Heart left ventricle (tissue), 16 donors: Measurements from ENCODE around the gene PLCL1. TPM values are rescaled to one million over a fixed set of nuclear protein-coding genes. Genes with fewer than 3 reads are reported as not detected.
A peak's percentile ranks its signal among the peaks of the same experiment; 100 is the strongest.

Source experiments
- ATAC-seq, 4 donors: fragments of 200-7000 bp; cut with Tn5 transposase; one replicate each; pipeline ENCODE4 v1.9.1; 2020 to 2022; ENCODE audit warnings: moderate library complexity in 4 of 4, mild to moderate bottlenecking in 3 of 4, moderate number of reproducible peaks in 1 of 4
- DNase-seq, 5 donors: peaks; one replicate each; pipeline ENCODE4 v3.0.0-alpha.2; 2020
- H3K27ac ChIP-seq, 12 donors: fragments of 200-600 bp; sonication (generic) in 4 of 12; one replicate each; pipeline versions ENCODE4 v1.5.0 to v1.8.0; 2016 to 2022; ENCODE audit warnings: mild to moderate bottlenecking in 2 of 12
- H3K27me3 ChIP-seq, 9 donors: fragments of 200-600 bp; sonication (generic) in 2 of 9; one replicate each; pipeline versions ENCODE4 v1.5.1 to v1.8.0; 2016 to 2022; ENCODE audit warnings: mild to moderate bottlenecking in 3 of 9
- H3K36me3 ChIP-seq, 9 donors: fragments of 200-600 bp; sonication (generic) in 2 of 9; one replicate each; pipeline versions ENCODE4 v1.5.0 to v1.8.0; 2018 to 2022; ENCODE audit warnings: mild to moderate bottlenecking in 2 of 9
- H3K4me1 ChIP-seq, 12 donors: fragments of 200-600 bp; sonication (generic) in 4 of 12; one replicate each; pipeline versions ENCODE4 v1.5.0 to v1.8.0; 2016 to 2022; ENCODE audit warnings: mild to moderate bottlenecking in 3 of 12
- H3K4me3 ChIP-seq, 12 donors: fragments of 200-600 bp; sonication (generic) in 4 of 12; one replicate each; pipeline versions ENCODE4 v1.5.0 to v1.8.0; 2017 to 2022; ENCODE audit warnings: mild to moderate bottlenecking in 9 of 12, moderate library complexity in 4 of 12
- H3K9me3 ChIP-seq, 12 donors: fragments of 200-600 bp; sonication (generic) in 4 of 12; one replicate each; pipeline versions ENCODE4 v1.5.0 to v1.8.0; 2016 to 2022; ENCODE audit warnings: mild to moderate bottlenecking in 1 of 12
- POLR2A ChIP-seq, 2 donors: fragments of 450-650 bp; IDR thresholded peaks; one replicate each; pipeline ENCODE4 v1.6.1; 2017; ENCODE audit warnings: antibody characterized with exemption in 2 of 2, mild to moderate bottlenecking in 2 of 2, moderate library complexity in 2 of 2
- WGBS, 4 donors: extraction: QIAGEN DNeasy Blood & Tissue Kit in 2 of 4; methylation state at CpG; one replicate each; pipeline versions ENCODE4 v1.1.5 to v1.1.7; 2013 to 2018; 5-methylcytosine and 5-hydroxymethylcytosine counted together
- intact Hi-C, 10 donors: fragments of 100-400 bp; cut with DNase I; formaldehyde crosslinking; loops; one replicate each; pipeline versions ENCODE4 v1.11.1 to v1.14.2; 2022
- polyA plus RNA-seq, 2 donors: library from polyadenylated mRNA; stranded (reverse); fragments of 200-250 nt; gene quantifications; one replicate each; pipeline ENCODE4 v1.2.3, GENCODE V29; 2013
- total RNA-seq, 9 donors: library from RNA; depleted of rRNA in 2 of 9; stranded (reverse); fragments of >200 nt in 2 of 9; fragmentation: NEBNext Ultra II Directional in 3 of 9; extraction: Animal tissue kit (Norgen Biotek cat#: 25700) in 3 of 9; gene quantifications; one replicate each; pipeline versions ENCODE4 v1.1.0 to v1.2.4, GENCODE V29; 2016 to 2023
- TF ChIP-seq, protein P1 (sequence below), 12 donors: fragments of 200-600 bp; sonication (generic) in 4 of 12; IDR thresholded peaks; one replicate each; pipeline versions ENCODE4 v1.5.0 to v1.8.0; 2018 to 2022; ENCODE audit warnings: antibody characterized with exemption in 12 of 12, mild to moderate bottlenecking in 5 of 12
- donor health status: ischemic (EF 13 %, LVEDD 7.1; RV severe dilation, severe dysfunction).
- donor health status: healthy with polysubstance abuse.
- donor health status: DM: no; HTN: yes; CAD: no.
- donor health status: DM: no; HTN: no; CAD: no.
- donor health status: ischemic (EF 25% LVEDD 6.9; RV normal size, moderate dysfunction).
- donor health status: ischemic (EF 25% LVEDD 5.7; RV mildly dilated, moderate dysfunction).
- donor health status: healthy.
- donor health status: DM: yes; HTN: yes; CAD: no.
- donor health status: ischemic (EF 35%, LVEDD 5.7; RV mildly dilated, moderate dysfunction).
- donor health status: nonischemic (EF 11% LVEDD 7.7; RV severe dilation, severe dysfunction).
- donor health status: DM: yes; HTN: yes; CAD: no.
- donor health status: PGD.
- donor health status: ischemic (EF 29% LVEDD 5.4; RV normal size, mild dysfunction).
- donor health status: nonischemic (EF 23%, LVEDD 6.1; RV moderate dilation, normal function).

The PLCL1 gene
- total and polyA plus RNA-seq, 11 donors: 22.0 to 126 (median 90.4) TPM

DNA sequence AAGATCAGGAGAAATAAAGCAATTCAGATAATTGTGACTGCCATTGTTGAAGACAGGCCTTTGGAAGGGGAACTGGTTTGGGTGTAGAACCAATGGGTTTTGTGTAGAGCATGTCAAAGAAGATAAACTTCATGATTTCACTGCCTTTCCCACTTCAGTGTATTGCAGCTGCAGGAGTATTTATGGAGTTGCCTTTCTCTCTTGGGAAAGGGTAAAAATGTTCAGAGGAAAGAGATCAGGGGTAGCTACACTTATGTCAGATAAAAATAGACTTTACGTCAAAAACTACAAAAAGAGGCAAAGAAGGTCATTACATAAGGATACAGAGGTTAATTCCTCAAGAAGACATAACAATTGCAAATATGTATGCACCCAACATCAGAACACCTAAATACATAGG is 249.4 kb downstream of the PLCL1 start:
- intact Hi-C loops: loop anchor here in 7 of 10 donors (2.0 to 10.0 kb wide), 4 partner anchors 249 to 251 kb away; partner anchors contain the start of gene PLCL1 (in 6 of the 7)
- peak in 3 of 4 donors; percentile 19 to 23 (median 21) for ATAC-seq

DNA sequence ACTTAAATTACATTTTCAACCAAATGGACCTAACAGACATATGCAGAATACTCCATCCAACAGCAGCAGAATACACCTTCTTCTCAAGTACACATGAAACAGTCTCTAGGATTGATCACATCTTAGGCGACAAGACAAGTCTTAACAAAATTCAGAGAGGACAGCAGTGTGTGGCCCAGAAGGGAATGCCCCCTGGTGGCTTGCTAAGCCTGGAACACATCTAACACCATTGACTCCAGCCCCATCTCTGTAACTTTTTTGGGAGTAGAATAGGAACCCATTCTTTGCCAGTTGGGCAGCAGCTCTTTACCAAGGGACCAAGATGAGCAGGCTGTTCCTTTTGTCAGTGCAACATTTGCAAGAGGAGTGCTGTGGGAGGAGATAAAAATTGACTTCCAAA is 249.9 kb downstream of the PLCL1 start:
- Histone ChIP-seq H3K27me3 (no peaks in the 10 kb centered on the region), H3K27ac (peak overlapping the region in 8 of 12 donors; percentile 9 to 57 (median 38)), H3K4me3 (no peak overlapping the region), H3K4me1 (peaks cover 0 to 47% (median 17%) of the 10 kb centered on the region in 12 donors), H3K36me3 (no peaks in the 10 kb centered on the region), H3K9me3 (no peaks in the 10 kb centered on the region)
- WGBS, 4 donors: 68 to 78% (median 72%) methylated on average over 1 of the region's 1 CpG
- peak in 3 of 5 donors; percentile 25 to 34 (median 30) for DNase-seq
- ATAC-seq: peak; percentile 33 to 68 (median 54)
- TF ChIP-seq, protein P1, sequence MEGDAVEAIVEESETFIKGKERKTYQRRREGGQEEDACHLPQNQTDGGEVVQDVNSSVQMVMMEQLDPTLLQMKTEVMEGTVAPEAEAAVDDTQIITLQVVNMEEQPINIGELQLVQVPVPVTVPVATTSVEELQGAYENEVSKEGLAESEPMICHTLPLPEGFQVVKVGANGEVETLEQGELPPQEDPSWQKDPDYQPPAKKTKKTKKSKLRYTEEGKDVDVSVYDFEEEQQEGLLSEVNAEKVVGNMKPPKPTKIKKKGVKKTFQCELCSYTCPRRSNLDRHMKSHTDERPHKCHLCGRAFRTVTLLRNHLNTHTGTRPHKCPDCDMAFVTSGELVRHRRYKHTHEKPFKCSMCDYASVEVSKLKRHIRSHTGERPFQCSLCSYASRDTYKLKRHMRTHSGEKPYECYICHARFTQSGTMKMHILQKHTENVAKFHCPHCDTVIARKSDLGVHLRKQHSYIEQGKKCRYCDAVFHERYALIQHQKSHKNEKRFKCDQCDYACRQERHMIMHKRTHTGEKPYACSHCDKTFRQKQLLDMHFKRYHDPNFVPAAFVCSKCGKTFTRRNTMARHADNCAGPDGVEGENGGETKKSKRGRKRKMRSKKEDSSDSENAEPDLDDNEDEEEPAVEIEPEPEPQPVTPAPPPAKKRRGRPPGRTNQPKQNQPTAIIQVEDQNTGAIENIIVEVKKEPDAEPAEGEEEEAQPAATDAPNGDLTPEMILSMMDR (IDR thresholded peaks at IDR 0.05): peak in 9 of 12 donors; percentile 14 to 55 (median 39)
- TF ChIP-seq POLR2A (IDR thresholded peaks at IDR 0.05): no peak
- intact Hi-C loops: loop anchor here in 7 of 10 donors (2.0 to 10.0 kb wide), 4 partner anchors 249 to 252 kb away; partner anchors contain the start of gene PLCL1 (in 6 of the 7)

More for the DNA sequence above, 249.4 kb downstream of the PLCL1 start:
- no peaks in the 10 kb centered on the region for H3K9me3 ChIP-seq
- peak overlapping the region in 8 of 12 donors; percentile 34 to 57 (median 50) for H3K27ac ChIP-seq
- peaks cover 0 to 43% (median 16%) of the 10 kb centered on the region in 12 donors for H3K4me1 ChIP-seq
- TF ChIP-seq POLR2A (IDR thresholded peaks at IDR 0.05): no peak
- TF ChIP-seq, protein P1 (IDR thresholded peaks at IDR 0.05): no peak
- no peak for DNase-seq
- H3K36me3 ChIP-seq: no peaks in the 10 kb centered on the region
- H3K4me3 ChIP-seq: no peak overlapping the region
- 64 to 80% (median 70%) methylated on average over 1 of the region's 1 CpG for WGBS, 4 donors
- H3K27me3 ChIP-seq: no peaks in the 10 kb centered on the region

DNA sequence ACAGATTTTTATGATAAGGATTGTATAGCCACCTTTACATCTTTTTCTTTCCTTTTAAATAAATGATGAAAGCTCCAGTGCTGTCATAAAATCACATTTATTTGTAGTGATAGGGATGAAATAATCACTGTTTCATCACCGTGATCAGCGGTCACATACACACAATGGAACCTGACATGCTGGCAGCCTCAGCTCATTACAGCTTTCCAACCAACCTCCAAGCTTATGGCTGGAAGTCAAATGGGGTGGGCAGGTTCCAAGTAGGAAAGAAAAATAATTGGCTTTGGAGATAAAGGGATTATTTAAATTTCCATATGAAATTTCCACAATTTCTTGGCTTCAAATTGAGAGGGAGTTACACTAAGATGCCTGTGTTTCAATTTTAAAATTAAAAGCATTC is 251.3 kb downstream of the PLCL1 start:
- peak overlapping the region in 4 of 12 donors; percentile 9 to 55 (median 34) for H3K27ac ChIP-seq
- intact Hi-C loops: loop anchor here in 7 of 10 donors (2.0 to 10.0 kb wide), 4 partner anchors 251 to 253 kb away; partner anchors contain the start of gene PLCL1 (in 6 of the 7)
- H3K9me3 ChIP-seq: no peaks in the 10 kb centered on the region
- no peak overlapping the region for H3K4me3 ChIP-seq
- H3K27me3 ChIP-seq: no peaks in the 10 kb centered on the region
- 56 to 75% (median 67%) methylated on average over 2 of the region's 2 CpGs for WGBS, 4 donors
- TF ChIP-seq, protein P1 (IDR thresholded peaks at IDR 0.05): no peak
- TF ChIP-seq POLR2A (IDR thresholded peaks at IDR 0.05): no peak
- no peak for ATAC-seq
- H3K36me3 ChIP-seq: no peaks in the 10 kb centered on the region
- H3K4me1 ChIP-seq: peaks cover 0 to 61% (median 22%) of the 10 kb centered on the region in 12 donors
- no peak for DNase-seq

DNA sequence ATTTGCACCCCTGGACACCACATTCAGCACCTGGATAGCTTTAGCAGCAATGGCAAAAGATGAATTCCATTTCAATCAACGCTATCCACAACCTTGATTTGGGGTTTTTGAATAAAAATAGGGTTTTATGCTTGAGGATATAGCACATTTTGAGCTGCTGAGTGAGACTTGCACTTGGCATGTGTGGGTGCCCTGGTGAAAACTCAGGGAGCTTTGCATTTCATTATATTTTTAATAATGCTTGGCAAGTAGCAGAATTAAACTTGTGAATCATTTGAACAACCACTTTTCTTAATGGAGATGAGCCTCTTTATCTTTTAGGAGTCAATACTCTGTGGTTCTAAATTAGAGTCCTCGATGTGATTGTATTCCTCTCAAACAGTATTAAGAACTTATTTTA is 252.4 kb downstream of the PLCL1 start:
- Histone ChIP-seq H3K4me1 (peaks cover 0 to 66% (median 24%) of the 10 kb centered on the region in 12 donors), H3K36me3 (no peaks in the 10 kb centered on the region), H3K27ac (peak overlapping the region in 1 of 12 donors; percentile 42), H3K27me3 (no peaks in the 10 kb centered on the region), H3K9me3 (no peaks in the 10 kb centered on the region), H3K4me3 (no peak overlapping the region)
- DNase-seq (no peak), ATAC-seq (no peak)
- 85 to 100% (median 87%) methylated on average over 2 of the region's 2 CpGs for WGBS, 4 donors
- TF ChIP-seq, protein P1 (IDR thresholded peaks at IDR 0.05): no peak
- no peak for TF ChIP-seq POLR2A (IDR thresholded peaks at IDR 0.05)
- intact Hi-C loops: loop anchor here in 5 of 10 donors (5.0 to 10.0 kb wide), 2 partner anchors 252 to 255 kb away; partner anchors contain the start of gene PLCL1 (in 5 of the 5)
